MM.1S (cell line): Measurements from ENCODE around the gene PTPRK.

Experiments
- DNase-seq: peaks from one replicate; pipeline ENCODE4 v3.0.0-alpha.2; 2015
- H2AFZ ChIP-seq: fragments of 300-600 bp; sonication (generic); 2 replicates; pipeline ENCODE4 v1.6.0; 2016; ENCODE audit warnings: antibody characterized with exemption, low read length
- H3F3A ChIP-seq: fragments of 300-600 bp; sonication (generic); 2 replicates; pipeline ENCODE4 v1.6.1; 2016; ENCODE audit warnings: mild to moderate bottlenecking, antibody characterized with exemption, low read length, moderate library complexity, mixed read lengths; ENCODE audit not compliant: insufficient read depth
- H3K27ac ChIP-seq: fragments of 300-600 bp; sonication (generic); 2 replicates; pipeline ENCODE4 v1.5.1; 2016; ENCODE audit warnings: mild to moderate bottlenecking, low read length
- H3K27me3 ChIP-seq: fragments of 300-600 bp; sonication (generic); replicated peaks from 2 replicates; pipeline ENCODE4 v1.6.0; 2016; ENCODE audit warnings: low read length; ENCODE audit not compliant: insufficient read depth
- H3K36me3 ChIP-seq: fragments of 300-600 bp; sonication (generic); replicated peaks from 2 replicates; pipeline ENCODE4 v1.6.1; 2016; ENCODE audit warnings: mild to moderate bottlenecking, low read length, mixed read lengths; ENCODE audit not compliant: insufficient read depth
- H3K4me1 ChIP-seq: fragments of 300-600 bp; sonication (generic); 2 replicates; pipeline ENCODE4 v1.6.1; 2016; ENCODE audit warnings: low read length, mixed read lengths
- H3K4me2 ChIP-seq: fragments of 300-600 bp; sonication (generic); 2 replicates; pipeline ENCODE4 v1.6.0; 2016; ENCODE audit warnings: low read depth, low read length
- H3K4me3 ChIP-seq: fragments of 300-600 bp; sonication (generic); 2 replicates; pipeline ENCODE4 v1.5.1; 2016; ENCODE audit warnings: low read length, mixed read lengths
- H3K79me2 ChIP-seq: fragments of 300-600 bp; sonication (generic); 2 replicates; pipeline ENCODE4 v1.6.1; 2016; ENCODE audit warnings: mixed run types, low read length, mixed read lengths
- H3K9ac ChIP-seq: fragments of 300-600 bp; sonication (generic); 2 replicates; pipeline ENCODE4 v1.6.1; 2016; ENCODE audit warnings: low read length, mixed read lengths
- H3K9me2 ChIP-seq: fragments of 300-600 bp; sonication (generic); replicated peaks from 2 replicates; pipeline ENCODE4 v1.6.1; 2016; ENCODE audit warnings: mild to moderate bottlenecking, low read length, mixed read lengths; ENCODE audit not compliant: insufficient read depth
- H3K9me3 ChIP-seq: fragments of 300-600 bp; sonication (generic); replicated peaks from 2 replicates; pipeline ENCODE4 v1.6.1; 2016; ENCODE audit warnings: mild to moderate bottlenecking, low read length, mixed read lengths; ENCODE audit not compliant: insufficient read depth
- H4K20me1 ChIP-seq: fragments of 300-600 bp; sonication (generic); 2 replicates; pipeline ENCODE4 v1.6.1; 2016; ENCODE audit warnings: mild to moderate bottlenecking, low read length, moderate library complexity, mixed read lengths; ENCODE audit not compliant: insufficient read depth
- CTCF ChIP-seq: fragments of 300-600 bp; sonication (generic); IDR thresholded peaks from 2 replicates; pipeline ENCODE4 v1.5.1; 2016; ENCODE audit warnings: antibody characterized with exemption, low read length, mixed read lengths
- EZH2 ChIP-seq: fragments of 300-600 bp; sonication (generic); optimal IDR thresholded peaks from 2 replicates; pipeline ENCODE3; 2017; ENCODE audit warnings: low read depth, mild to moderate bottlenecking, antibody characterized with exemption, low read length, mixed read lengths
- EZH2phosphoT487 ChIP-seq: fragments of 300-600 bp; sonication (generic); IDR thresholded peaks from 2 replicates; pipeline ENCODE4 v1.6.1; 2018; ENCODE audit warnings: antibody characterized with exemption, low read length

The PTPRK gene

GRCh38 chr6:128278836-128279235 is 241.6 kb downstream of the PTPRK start:
- H3K4me2 ChIP-seq = no peak overlapping the region
- no peaks in the 10 kb centered on the region for H3K36me3 ChIP-seq
- no peak overlapping the region for H2AFZ ChIP-seq
- no peak for TF ChIP-seq CTCF
- TF ChIP-seq EZH2phosphoT487 = no peak
- no peak for TF ChIP-seq EZH2
- no peaks in the 10 kb centered on the region for H3K4me1 ChIP-seq
- no peaks in the 10 kb centered on the region for H3F3A ChIP-seq
- H3K4me3 ChIP-seq = no peak overlapping the region
- no peaks in the 10 kb centered on the region for H3K79me2 ChIP-seq
- H3K9me2 ChIP-seq = no peaks in the 10 kb centered on the region
- H4K20me1 ChIP-seq = no peaks in the 10 kb centered on the region
- no peak for DNase-seq
- no peak overlapping the region for H3K9ac ChIP-seq
- no peak overlapping the region for H3K27ac ChIP-seq
- H3K9me3 ChIP-seq = no peaks in the 10 kb centered on the region
- no peaks in the 10 kb centered on the region for H3K27me3 ChIP-seq

GRCh38 chr6:128277379-128277778 is 243.0 kb downstream of the PTPRK start:
- no peak overlapping the region for H2AFZ ChIP-seq
- TF ChIP-seq CTCF (no peak), EZH2phosphoT487 (no peak)
- no peaks in the 10 kb centered on the region for H3K9me3 ChIP-seq
- no peaks in the 10 kb centered on the region for H3K27me3 ChIP-seq
- no peaks in the 10 kb centered on the region for H3K79me2 ChIP-seq
- no peaks in the 10 kb centered on the region for H3F3A ChIP-seq
- no peak for DNase-seq
- H3K36me3 ChIP-seq = no peaks in the 10 kb centered on the region
- no peak overlapping the region for H3K4me3 ChIP-seq
- H3K4me1 ChIP-seq = no peaks in the 10 kb centered on the region
- no peak overlapping the region for H3K9ac ChIP-seq
- no peak overlapping the region for H3K4me2 ChIP-seq
- H4K20me1 ChIP-seq = no peaks in the 10 kb centered on the region
- no peak overlapping the region for H3K27ac ChIP-seq
- no peaks in the 10 kb centered on the region for H3K9me2 ChIP-seq

- TF ChIP-seq EZH2 = no peak
- no peak for TF ChIP-seq CTCF
- TF ChIP-seq EZH2phosphoT487 = no peak
- H3K9me2 ChIP-seq = no peaks in the 10 kb centered on the region
- no peak for DNase-seq
- no peaks in the 10 kb centered on the region for H3K36me3 ChIP-seq
- H3K4me2 ChIP-seq = no peak overlapping the region
- no peaks in the 10 kb centered on the region for H3K4me1 ChIP-seq
- H3K27ac ChIP-seq = no peak overlapping the region
- H3K9me3 ChIP-seq = no peaks in the 10 kb centered on the region
- H3K27me3 ChIP-seq = no peaks in the 10 kb centered on the region
- no peak overlapping the region for H3K9ac ChIP-seq
- H3F3A ChIP-seq = no peaks in the 10 kb centered on the region
- no peaks in the 10 kb centered on the region for H3K79me2 ChIP-seq
- no peaks in the 10 kb centered on the region for H4K20me1 ChIP-seq
- H3K4me3 ChIP-seq = no peak overlapping the region
- H2AFZ ChIP-seq = no peak overlapping the region
Measured at GRCh38 chr6:128276311-128276710, 244.1 kb downstream of the PTPRK start.

- Histone ChIP-seq H3K27me3 (no peaks in the 10 kb centered on the region), H3K79me2 (no peaks in the 10 kb centered on the region), H2AFZ (no peak overlapping the region), H3F3A (no peaks in the 10 kb centered on the region), H3K4me2 (no peak overlapping the region), H3K27ac (no peak overlapping the region), H3K9me2 (no peaks in the 10 kb centered on the region), H3K9ac (no peak overlapping the region), H3K4me3 (no peak overlapping the region), H3K9me3 (no peaks in the 10 kb centered on the region), H4K20me1 (no peaks in the 10 kb centered on the region), H3K36me3 (no peaks in the 10 kb centered on the region), H3K4me1 (no peaks in the 10 kb centered on the region)
- TF ChIP-seq EZH2phosphoT487 = no peak
- TF ChIP-seq CTCF = no peak
- no peak for TF ChIP-seq EZH2
- no peak for DNase-seq
Measured at GRCh38 chr6:128275681-128276080, 244.7 kb downstream of the PTPRK start.
